Ovary (tissue), 9 donors: ENCODE data around the gene ZNF600. TPM values are rescaled to one million over a fixed set of nuclear protein-coding genes. Genes with fewer than 3 reads are reported as not detected.
"Not testable (repeated sequence)": the region's sequence is repeated elsewhere in the genome, so short reads cannot be mapped to it uniquely, and the experiment has no call there.

Source experiments
- DNase-seq, 5 donors: peaks; one replicate each; pipeline ENCODE4 v3.0.0-alpha.2; 2019 to 2020
- H3K27ac ChIP-seq, 2 donors: fragments of 200-600 bp; one replicate each; pipeline versions ENCODE4 v1.5.1 to v1.8.0; 2019 to 2022
- H3K27me3 ChIP-seq: fragments of 200-600 bp; one replicate; pipeline ENCODE4 v1.8.0; 2022
- H3K36me3 ChIP-seq: fragments of 200-600 bp; sonication (generic); one replicate; pipeline ENCODE4 v1.5.1; 2019
- H3K4me1 ChIP-seq: one replicate; pipeline ENCODE4 v1.8.1; 2013; ENCODE audit warnings: mild to moderate bottlenecking, moderate library complexity; ENCODE audit not compliant: insufficient read depth
- H3K4me3 ChIP-seq: fragments of 200-600 bp; sonication (generic); one replicate; pipeline ENCODE4 v1.5.1; 2017
- H3K9me3 ChIP-seq, 2 donors: fragments of 200-600 bp in 1 of 2; sonication (generic) in 1 of 2; one replicate each; pipeline versions ENCODE4 v1.5.1 to v1.8.1; 2013 to 2019; ENCODE audit warnings: mild to moderate bottlenecking in 1 of 2, moderate library complexity in 1 of 2
- EP300 ChIP-seq: sonication (generic); formaldehyde crosslinking; IDR thresholded peaks from one replicate; pipeline ENCODE4 v1.6.1; 2017; ENCODE audit warnings: antibody characterized with exemption
- POLR2A ChIP-seq: fragments of 450-650 bp; IDR thresholded peaks from one replicate; pipeline ENCODE4 v1.6.1; 2017; ENCODE audit warnings: antibody characterized with exemption, mild to moderate bottlenecking, moderate library complexity
- WGBS, 3 donors: extraction: QIAGEN DNeasy Blood & Tissue Kit in 1 of 3; methylation state at CpG; one replicate each; pipeline versions ENCODE4 v1.1.5 to v1.1.7; 2013 to 2017; 5-methylcytosine and 5-hydroxymethylcytosine counted together
- intact Hi-C, 4 donors: fragments of 100-400 bp; cut with DNase I; formaldehyde crosslinking; loops; one replicate each; pipeline versions ENCODE4 v1.11.0 to v1.15.1; 2022 to 2023
- polyA plus RNA-seq, 2 donors: library from polyadenylated mRNA; stranded (reverse); fragments of 200-250 nt in 1 of 2; fragments of 350-450 nt in 1 of 2; fragmentation: Illumina TruSeq in 1 of 2; extraction: RNeasy Lipid Tissue Mini Kit (QIAGEN cat#74804) in 1 of 2; gene quantifications; one replicate each; pipeline ENCODE4 v1.2.3, GENCODE V29; 2013 to 2014
- total RNA-seq, 7 donors: library from RNA; depleted of rRNA in 2 of 7; stranded (reverse); fragments of >200 nt in 2 of 7; fragmentation: NEBNext Ultra II Directional in 3 of 7; extraction: Animal tissue kit (Norgen Biotek cat#: 25700) in 3 of 7; gene quantifications; one replicate each; pipeline versions ENCODE4 v1.1.0 to v1.2.4, GENCODE V29; 2016 to 2023
- TF ChIP-seq, protein P1 (sequence below), 3 donors: fragments of 450-650 bp in 2 of 3; fragments of 200-600 bp in 1 of 3; IDR thresholded peaks; one replicate each; pipeline versions ENCODE4 v1.5.1 to v1.8.0; 2016 to 2022; ENCODE audit warnings: antibody characterized with exemption in 3 of 3, mild to moderate bottlenecking in 1 of 3
- donor health status: DM: no; HTN: no; CAD: no; lungs with moderate emphysema.
- donor health status: DM: no; HTN: no; CAD: no.
- donor health status: Bipolar disorder and iron deficiency.
- donor health status: DM: yes; HTN: yes; CAD: no.
- donor health status: DM: no; HTN: no; CAD: no.
- donor health status: DM: yes; HTN: yes; CAD: no.

Gene ZNF600
- total and polyA plus RNA-seq, 9 donors, result 5.4 to 11.7 (median 8.0) TPM

DNA sequence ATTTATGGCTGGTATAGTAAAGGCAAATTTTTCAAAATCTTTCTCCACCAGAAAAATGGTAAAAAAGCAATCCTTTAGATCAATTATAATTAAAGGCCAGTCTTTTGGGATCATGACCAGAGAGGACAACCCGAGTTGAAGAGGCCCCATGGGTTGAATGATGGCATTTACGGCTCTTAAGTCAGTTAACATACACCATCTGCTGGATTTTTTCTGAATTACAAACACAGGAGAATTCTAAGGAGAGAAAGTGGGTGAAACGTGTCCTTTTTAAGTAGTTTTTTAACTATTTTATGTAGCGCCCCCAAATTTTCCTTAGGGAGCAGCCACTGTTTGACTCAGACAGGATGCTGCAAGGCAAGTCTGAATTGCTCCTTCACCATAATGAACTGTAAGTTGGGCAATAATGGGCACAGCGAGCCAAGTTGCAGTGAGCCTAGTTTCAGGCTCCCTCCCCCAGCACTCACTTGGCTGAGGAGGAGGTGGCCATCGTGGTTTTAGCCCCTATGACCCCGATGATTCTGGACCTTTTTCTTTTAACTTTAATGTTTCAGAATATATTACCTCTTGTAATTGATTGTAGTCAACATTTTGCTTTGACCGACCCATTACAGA, 38.1 kb downstream of the ZNF600 start:
- Histone ChIP-seq H3K4me1 (no peaks in the 10 kb centered on the region), H3K9me3 (no peaks in the 10 kb centered on the region), H3K27ac (no peak overlapping the region), H3K27me3 (no peaks in the 10 kb centered on the region), H3K4me3 (no peak overlapping the region), H3K36me3 (no peaks in the 10 kb centered on the region)
- WGBS, 3 donors, result 16 to 23% (median 20%) methylated on average over 8 of the region's 8 CpGs
- intact Hi-C loops, result no loop called here
- DNase-seq, result peak in 1 of 5 donors; percentile 29
- TF ChIP-seq, protein P1, sequence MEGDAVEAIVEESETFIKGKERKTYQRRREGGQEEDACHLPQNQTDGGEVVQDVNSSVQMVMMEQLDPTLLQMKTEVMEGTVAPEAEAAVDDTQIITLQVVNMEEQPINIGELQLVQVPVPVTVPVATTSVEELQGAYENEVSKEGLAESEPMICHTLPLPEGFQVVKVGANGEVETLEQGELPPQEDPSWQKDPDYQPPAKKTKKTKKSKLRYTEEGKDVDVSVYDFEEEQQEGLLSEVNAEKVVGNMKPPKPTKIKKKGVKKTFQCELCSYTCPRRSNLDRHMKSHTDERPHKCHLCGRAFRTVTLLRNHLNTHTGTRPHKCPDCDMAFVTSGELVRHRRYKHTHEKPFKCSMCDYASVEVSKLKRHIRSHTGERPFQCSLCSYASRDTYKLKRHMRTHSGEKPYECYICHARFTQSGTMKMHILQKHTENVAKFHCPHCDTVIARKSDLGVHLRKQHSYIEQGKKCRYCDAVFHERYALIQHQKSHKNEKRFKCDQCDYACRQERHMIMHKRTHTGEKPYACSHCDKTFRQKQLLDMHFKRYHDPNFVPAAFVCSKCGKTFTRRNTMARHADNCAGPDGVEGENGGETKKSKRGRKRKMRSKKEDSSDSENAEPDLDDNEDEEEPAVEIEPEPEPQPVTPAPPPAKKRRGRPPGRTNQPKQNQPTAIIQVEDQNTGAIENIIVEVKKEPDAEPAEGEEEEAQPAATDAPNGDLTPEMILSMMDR (IDR thresholded peaks at IDR 0.05), result peak in 2 of 3 donors; percentile 43 to 46
- TF ChIP-seq EP300, result no peak

- intact Hi-C loops, H3K9me3 ChIP-seq, H3K27me3 ChIP-seq, H3K4me3 ChIP-seq, H3K27ac ChIP-seq, H3K4me1 ChIP-seq, H3K36me3 ChIP-seq, DNase-seq: not testable (repeated sequence)
- WGBS, 3 donors, result 52 to 62% (median 53%) methylated on average over 10 of the region's 10 CpGs
Observed at GRCh38 chr19:52745919-52746318, 40.7 kb downstream of the ZNF600 start.

DNA sequence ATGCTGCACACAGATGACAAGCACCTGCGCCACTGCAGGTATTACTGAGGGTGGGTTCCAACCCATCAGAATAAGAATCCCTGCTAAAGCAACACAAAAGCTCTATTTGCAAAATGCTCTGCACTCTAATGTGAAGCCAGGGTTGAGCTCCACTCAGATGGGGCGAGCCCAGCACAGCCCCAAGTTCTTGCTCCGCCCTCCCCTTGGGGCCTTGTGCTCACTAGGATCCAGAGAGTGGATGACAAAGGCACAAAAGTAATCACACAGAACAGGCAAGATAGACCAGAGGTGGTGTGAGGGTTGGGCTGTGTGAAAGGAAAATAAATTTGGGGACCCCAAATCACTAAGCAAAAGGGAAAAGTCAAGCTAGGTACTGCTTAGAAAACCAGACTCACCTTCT, 43.5 kb downstream of the ZNF600 start:
- Histone ChIP-seq H3K27ac (no peak overlapping the region), H3K9me3 (no peaks in the 10 kb centered on the region), H3K4me3 (no peak overlapping the region), H3K27me3 (no peaks in the 10 kb centered on the region), H3K36me3 (no peaks in the 10 kb centered on the region), H3K4me1 (no peaks in the 10 kb centered on the region)
- 91 to 97% (median 96%) methylated on average over 3 of the region's 3 CpGs for WGBS, 3 donors
- DNase-seq, result no peak
- no peak for TF ChIP-seq EP300
- TF ChIP-seq, protein P1 (IDR thresholded peaks at IDR 0.05), result no peak
- no peak for TF ChIP-seq POLR2A
- intact Hi-C loops, result no loop called here

DNA sequence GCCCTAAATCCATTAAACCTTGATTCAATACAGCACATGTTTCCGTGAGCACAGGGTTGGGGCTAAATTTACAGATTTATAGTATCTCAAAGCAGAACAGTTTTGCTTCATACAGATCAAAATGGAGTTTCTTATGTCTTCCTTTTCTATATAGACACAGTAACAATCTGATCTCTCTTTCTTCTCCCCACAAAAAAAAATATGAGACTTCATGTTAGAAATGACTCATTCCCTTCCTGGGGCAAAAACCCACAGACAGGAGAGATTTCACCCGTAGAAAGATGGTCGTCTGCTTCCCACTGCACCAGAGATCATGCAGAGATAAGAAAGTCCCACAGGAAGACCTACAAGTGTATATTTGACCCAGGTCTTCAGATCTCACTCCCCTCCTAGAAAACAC, 44.1 kb downstream of the ZNF600 start:
- no peak for DNase-seq
- no peaks in the 10 kb centered on the region for H3K9me3 ChIP-seq
- H3K4me3 ChIP-seq, result no peak overlapping the region
- TF ChIP-seq POLR2A (no peak), EP300 (no peak)
- TF ChIP-seq, protein P1 (IDR thresholded peaks at IDR 0.05), result no peak
- intact Hi-C loops, result no loop called here
- 31 to 36% (median 35%) methylated on average over 3 of the region's 3 CpGs for WGBS, 3 donors
- no peaks in the 10 kb centered on the region for H3K27me3 ChIP-seq
- no peaks in the 10 kb centered on the region for H3K36me3 ChIP-seq
- no peak overlapping the region for H3K27ac ChIP-seq
- H3K4me1 ChIP-seq, result no peaks in the 10 kb centered on the region

DNA sequence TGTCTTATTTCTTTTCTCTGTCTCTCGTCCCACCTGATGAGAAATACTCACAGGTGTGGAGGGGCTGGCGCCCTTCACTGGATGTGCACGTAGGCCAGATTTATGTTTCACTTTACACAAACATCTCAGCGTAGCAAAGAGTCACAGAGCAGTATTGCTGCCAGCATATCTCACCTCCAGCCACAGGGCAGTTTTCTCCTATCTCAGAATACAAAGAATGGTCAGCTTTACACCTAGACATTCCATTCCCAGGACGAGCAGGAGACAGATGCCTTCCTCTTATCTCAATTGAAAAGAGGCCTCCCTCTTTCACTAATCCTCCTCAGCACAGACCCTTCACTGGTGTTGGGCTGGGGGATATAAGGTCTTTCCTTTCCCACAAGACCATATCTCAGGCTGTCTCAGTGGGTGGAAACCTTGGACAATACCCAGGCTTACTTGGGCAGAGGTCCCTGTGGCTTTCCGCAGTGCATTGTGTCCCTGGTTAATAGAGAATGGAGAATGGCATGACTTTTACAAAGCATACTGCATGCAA, 44.6 kb downstream of the ZNF600 start:
- Histone ChIP-seq H3K27me3 (no peaks in the 10 kb centered on the region), H3K36me3 (no peaks in the 10 kb centered on the region), H3K4me1 (no peaks in the 10 kb centered on the region), H3K4me3 (no peak overlapping the region), H3K9me3 (no peaks in the 10 kb centered on the region), H3K27ac (no peak overlapping the region)
- DNase-seq, result no peak
- intact Hi-C loops, result no loop called here
- TF ChIP-seq, protein P1 (IDR thresholded peaks at IDR 0.05), result no peak
- TF ChIP-seq EP300 (no peak), POLR2A (no peak)
- 30 to 43% (median 41%) methylated on average over 6 of the region's 6 CpGs for WGBS, 3 donors

DNA sequence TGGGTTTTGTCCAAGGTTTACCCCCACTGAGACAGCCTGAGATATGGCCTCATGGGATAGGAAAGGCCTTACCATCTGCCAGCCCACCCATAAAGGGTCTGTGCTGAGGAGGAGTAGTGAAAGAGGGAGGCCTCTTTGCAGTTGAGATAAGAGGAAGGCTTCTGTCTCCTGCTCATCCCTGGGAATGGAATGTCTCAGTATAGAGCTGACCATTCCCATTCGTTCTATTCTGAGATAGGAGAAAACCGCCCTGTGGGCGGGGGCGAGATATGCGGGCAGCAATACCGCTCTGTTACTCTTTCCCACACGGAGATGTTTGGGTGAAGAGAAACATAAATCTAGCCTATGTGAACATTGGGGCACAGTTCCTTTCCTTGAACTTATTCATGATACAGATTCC, 45.2 kb downstream of the ZNF600 start:
- H3K9me3 ChIP-seq, H3K36me3 ChIP-seq, H3K4me3 ChIP-seq, H3K4me1 ChIP-seq, intact Hi-C loops, H3K27me3 ChIP-seq, DNase-seq, H3K27ac ChIP-seq: not testable (repeated sequence)
- WGBS, 3 donors, result 10 to 14% (median 11%) methylated on average over 7 of the region's 7 CpGs
